Measurements from ENCODE around the gene TP53INP2.
"Not testable (repeated sequence)": the region's sequence is repeated elsewhere in the genome, so short reads cannot be mapped to it uniquely, and the experiment has no call there.

Gene TP53INP2, protein sequence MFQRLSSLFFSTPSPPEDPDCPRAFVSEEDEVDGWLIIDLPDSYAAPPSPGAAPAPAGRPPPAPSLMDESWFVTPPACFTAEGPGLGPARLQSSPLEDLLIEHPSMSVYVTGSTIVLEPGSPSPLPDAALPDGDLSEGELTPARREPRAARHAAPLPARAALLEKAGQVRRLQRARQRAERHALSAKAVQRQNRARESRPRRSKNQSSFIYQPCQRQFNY

DNA sequence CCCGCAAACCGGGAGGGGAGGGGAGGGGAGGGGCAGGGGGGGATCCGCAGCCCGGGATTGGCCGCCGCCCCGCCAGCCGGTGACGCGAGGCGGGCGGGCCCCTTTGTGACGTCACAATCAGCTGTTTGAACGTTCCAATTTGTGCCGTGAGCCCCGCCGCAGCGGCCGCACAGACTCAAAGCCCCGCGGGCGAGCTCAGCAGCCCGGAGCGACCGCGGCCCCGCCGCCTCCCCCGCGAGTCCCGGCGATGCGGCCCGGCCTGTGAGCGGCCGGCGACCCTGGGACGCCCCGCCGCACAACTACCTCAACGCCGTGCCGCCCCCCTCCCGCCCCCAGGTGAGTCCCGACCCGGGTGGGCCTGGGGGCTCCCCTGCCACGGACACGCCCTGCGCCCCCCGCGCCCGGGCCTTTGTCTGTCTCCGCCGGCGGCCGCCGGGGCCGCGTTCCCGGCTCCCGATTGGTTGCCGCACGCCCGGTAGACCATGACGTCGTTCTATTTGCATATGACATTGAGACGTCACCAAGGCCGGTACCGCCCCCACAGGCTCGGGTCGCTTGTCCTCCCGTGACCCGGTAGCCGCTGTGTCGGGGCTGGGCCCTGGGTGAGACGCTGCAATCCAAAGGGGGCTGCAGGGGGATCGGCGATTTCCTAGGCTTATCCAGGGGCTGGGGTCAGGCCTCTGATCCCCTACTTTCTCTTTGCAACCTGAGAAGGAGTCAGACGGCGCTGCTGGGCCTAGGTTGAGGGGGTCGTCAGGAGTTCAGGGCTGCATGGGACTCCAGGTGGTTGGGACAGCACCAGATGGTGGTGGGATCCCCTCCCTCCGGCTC lies at the start of gene TP53INP2:
Gene TP53INP2 (plus strand): TSS at position 168 of the 831 bp plus-strand sequence. CDS start 4,396 bp downstream, outside the sequence.
- DNase-seq (ENCODE audit: low read depth), result peak; percentile 79
- TF ChIP-seq, protein P1, sequence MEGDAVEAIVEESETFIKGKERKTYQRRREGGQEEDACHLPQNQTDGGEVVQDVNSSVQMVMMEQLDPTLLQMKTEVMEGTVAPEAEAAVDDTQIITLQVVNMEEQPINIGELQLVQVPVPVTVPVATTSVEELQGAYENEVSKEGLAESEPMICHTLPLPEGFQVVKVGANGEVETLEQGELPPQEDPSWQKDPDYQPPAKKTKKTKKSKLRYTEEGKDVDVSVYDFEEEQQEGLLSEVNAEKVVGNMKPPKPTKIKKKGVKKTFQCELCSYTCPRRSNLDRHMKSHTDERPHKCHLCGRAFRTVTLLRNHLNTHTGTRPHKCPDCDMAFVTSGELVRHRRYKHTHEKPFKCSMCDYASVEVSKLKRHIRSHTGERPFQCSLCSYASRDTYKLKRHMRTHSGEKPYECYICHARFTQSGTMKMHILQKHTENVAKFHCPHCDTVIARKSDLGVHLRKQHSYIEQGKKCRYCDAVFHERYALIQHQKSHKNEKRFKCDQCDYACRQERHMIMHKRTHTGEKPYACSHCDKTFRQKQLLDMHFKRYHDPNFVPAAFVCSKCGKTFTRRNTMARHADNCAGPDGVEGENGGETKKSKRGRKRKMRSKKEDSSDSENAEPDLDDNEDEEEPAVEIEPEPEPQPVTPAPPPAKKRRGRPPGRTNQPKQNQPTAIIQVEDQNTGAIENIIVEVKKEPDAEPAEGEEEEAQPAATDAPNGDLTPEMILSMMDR (IDR thresholded peaks at IDR 0.05; ENCODE audit: control insufficient read depth, extremely low read depth, insufficient read depth), result no peak
- H3K4me3 ChIP-seq (ENCODE audit: low read depth, low read length), result peak within 1 kb of the TSS; percentile 91

DNA sequence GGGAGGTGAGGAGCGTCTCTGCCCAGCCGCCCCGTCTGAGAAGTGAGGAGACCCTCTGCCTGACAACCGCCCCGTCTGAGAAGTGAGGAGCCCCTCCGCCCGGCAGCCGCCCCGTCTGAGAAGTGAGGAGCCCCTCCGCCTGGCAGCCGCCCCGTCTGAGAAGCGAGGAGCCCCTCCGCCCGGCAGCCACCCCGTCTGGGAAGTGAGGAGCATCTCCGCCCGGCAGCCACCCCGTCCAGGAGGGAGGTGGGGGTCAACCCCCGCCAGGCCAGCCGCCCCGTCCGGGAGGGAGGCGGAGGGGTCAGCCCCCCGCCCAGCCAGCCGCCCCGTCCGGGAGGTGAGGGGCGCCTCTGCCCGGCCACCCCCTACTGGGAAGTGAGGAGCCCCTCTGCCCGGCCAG lies 45.5 kb upstream of the TP53INP2 start:
- DNase-seq (ENCODE audit: low read depth); H3K4me3 ChIP-seq (ENCODE audit: low read depth, low read length): not testable (repeated sequence)

DNA sequence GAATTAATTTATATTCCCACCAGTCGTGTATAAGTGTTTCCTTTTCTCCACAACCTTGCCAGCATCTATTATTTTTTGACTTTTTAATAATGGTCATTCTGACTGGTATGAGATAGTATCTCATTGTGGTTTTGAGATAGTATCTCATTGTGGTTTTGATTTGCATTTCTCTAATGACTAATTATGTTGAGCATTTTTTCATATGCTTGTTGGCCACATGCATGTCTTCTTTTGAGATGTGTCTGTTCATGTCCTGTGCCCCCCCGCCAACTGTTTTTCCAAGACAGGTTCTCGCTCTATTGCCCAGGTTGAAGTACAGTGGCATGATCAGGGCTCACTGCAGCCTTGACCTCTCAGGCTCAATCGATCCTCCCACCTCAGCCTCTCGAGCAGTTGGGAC lies 42.3 kb upstream of the TP53INP2 start:
- DNase-seq (ENCODE audit: low read depth); H3K4me3 ChIP-seq (ENCODE audit: low read depth, low read length): not testable (repeated sequence)

DNA sequence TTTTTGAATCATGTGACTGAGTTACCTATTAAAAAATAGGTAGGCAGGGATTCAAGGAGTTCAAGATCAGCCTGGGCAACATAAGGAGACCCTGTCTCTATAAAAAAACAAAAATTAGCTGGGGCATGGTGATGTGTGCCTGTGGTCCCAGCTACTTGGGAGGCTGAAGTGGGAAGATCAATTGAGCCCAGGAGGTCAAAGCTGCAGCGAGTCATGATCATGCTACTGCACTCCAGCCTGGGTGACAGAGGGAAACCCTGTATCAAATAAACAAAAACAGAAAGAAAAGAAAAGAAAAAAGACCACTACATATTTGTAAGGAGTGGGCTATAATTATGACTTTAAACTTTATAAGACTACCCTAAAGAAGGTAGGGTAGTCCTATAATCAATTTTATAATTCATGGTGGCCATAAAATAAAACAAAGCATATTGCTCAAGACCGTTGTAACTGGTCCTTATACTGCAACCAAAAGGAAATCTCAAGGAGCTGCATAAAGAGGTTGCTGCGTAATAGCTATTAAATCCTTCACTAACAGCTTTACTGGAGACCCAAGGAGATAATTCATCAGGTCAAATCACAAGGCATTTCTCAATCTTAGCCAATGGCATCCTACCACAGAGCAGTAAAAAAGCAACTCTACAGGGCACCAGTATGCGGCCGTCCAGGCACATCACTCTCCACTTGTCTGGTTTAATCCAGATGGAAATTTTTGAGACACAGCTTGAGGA lies 40.8 kb upstream of the TP53INP2 start:
- TF ChIP-seq, protein P1 (IDR thresholded peaks at IDR 0.05; ENCODE audit: control insufficient read depth, extremely low read depth, insufficient read depth), result no peak
- no peak overlapping the region for H3K4me3 ChIP-seq (ENCODE audit: low read depth, low read length)
- DNase-seq (ENCODE audit: low read depth), result no peak

DNA sequence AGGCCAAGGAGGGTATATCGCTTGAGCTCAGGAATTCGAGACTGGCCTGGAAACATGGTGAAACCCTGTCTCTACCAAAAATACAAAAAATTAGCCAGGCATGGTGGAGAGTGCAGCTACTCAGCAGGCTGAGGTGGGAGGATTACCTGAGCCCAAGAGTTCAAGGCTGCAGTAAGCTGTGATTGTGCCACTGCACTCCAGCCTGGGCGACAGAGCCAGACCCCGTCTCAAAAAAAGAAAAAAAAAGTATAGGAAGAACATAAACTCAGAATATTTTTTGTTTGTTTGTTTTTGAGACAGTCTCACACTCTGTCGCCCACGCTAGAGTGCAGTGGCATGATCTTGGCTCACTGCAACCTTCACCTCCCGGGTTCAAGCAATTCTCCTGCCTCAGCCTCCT lies 39.4 kb upstream of the TP53INP2 start:
- DNase-seq (ENCODE audit: low read depth); H3K4me3 ChIP-seq (ENCODE audit: low read depth, low read length): not testable (repeated sequence)

DNA sequence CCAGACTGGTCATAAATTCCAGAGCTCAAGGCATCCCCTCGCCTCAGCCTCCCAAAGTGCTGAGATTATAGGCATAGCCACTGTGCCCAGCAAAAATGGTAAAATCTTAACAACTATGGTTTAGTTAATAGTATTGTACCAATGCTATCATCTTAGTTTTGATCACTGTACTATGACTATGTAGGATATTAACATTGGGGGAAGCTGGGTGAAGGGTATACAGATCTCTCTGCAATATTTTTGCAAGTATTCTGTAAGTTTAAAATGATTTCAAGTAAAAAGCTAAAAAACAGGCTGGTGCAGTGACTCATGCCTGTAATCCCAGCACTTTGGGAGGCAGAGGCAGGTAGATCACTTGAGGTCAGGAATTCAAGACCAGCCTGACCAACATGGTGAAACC lies 35.0 kb upstream of the TP53INP2 start:
- TF ChIP-seq, protein P1 (IDR thresholded peaks at IDR 0.05; ENCODE audit: control insufficient read depth, extremely low read depth, insufficient read depth), result no peak
- no peak overlapping the region for H3K4me3 ChIP-seq (ENCODE audit: low read depth, low read length)
- DNase-seq (ENCODE audit: low read depth), result no peak

DNA sequence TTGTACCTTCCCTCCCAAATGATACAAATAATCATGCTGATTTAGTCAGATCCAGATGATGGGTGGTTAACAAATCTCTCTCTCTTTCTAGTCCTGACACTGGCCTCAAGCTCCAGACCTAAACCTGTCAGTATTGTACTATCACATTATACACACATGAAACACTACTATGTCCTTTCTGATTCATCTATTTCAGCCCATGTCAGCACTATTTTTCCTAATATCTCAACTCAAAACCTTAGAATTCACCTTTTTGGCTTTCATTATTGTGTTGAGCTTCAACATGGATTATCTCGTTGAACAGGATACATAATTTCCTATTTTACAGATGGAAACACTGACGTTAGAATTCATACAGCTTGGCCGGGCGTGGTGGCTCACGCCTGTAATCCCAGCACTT lies 30.7 kb upstream of the TP53INP2 start:
- TF ChIP-seq, protein P1 (IDR thresholded peaks at IDR 0.05; ENCODE audit: control insufficient read depth, extremely low read depth, insufficient read depth), result no peak
- H3K4me3 ChIP-seq (ENCODE audit: low read depth, low read length), result no peak overlapping the region
- no peak for DNase-seq (ENCODE audit: low read depth)

DNA sequence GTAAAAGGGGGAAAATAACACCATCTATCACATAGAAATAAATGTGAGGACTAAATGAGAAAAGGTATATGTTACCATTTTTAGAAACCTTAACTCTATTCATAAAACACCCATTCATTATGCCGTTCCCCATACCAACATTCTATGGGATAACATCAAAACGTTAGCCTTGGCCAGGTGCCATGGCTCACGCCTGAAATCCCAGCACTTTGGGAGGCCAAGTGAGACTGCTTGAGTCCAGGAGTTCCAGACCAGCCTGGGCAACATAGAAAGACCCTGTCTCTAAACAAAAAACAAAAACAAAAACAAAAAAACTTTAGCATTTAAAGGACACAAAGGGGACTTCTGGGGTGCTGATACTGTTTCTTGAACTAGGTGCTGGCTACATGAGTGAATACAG lies 28.6 kb upstream of the TP53INP2 start:
- no peak for DNase-seq (ENCODE audit: low read depth)
- TF ChIP-seq, protein P1 (IDR thresholded peaks at IDR 0.05; ENCODE audit: control insufficient read depth, extremely low read depth, insufficient read depth), result no peak
- peak overlapping the region; percentile 80 for H3K4me3 ChIP-seq (ENCODE audit: low read depth, low read length)

Measured in LNCaP clone FGC (cell line).